Stomach smooth muscle (tissue), 2 donors: ENCODE data around the gene PTPRN2.

Experiments
- H3K27ac ChIP-seq: one replicate; pipeline ENCODE4 v1.7.0; 2013; ENCODE audit warnings: mild to moderate bottlenecking, low read length, inconsistent platforms
- H3K27me3 ChIP-seq, 2 donors: one replicate each; pipeline ENCODE4 v1.7.0; 2013; ENCODE audit warnings: low read length in 2 of 2; ENCODE audit not compliant: insufficient read depth in 2 of 2, control insufficient read depth in 1 of 2
- H3K36me3 ChIP-seq, 2 donors: one replicate each; pipeline ENCODE4 v1.7.0; 2013; ENCODE audit warnings: low read length in 2 of 2; ENCODE audit not compliant: control insufficient read depth in 2 of 2, insufficient read depth in 2 of 2
- H3K4me1 ChIP-seq: one replicate; pipeline ENCODE4 v1.7.0; 2013; ENCODE audit warnings: low read length; ENCODE audit not compliant: control insufficient read depth, insufficient read depth
- H3K4me3 ChIP-seq, 2 donors: one replicate each; pipeline ENCODE4 v1.7.0; 2013; ENCODE audit warnings: low read length in 2 of 2
- H3K9ac ChIP-seq, 2 donors: one replicate each; pipeline ENCODE4 v1.7.0; 2013; ENCODE audit warnings: low read length in 2 of 2, mild to moderate bottlenecking in 1 of 2
- H3K9me3 ChIP-seq, 2 donors: one replicate each; pipeline ENCODE4 v1.7.0; 2013; ENCODE audit warnings: low read length in 2 of 2; ENCODE audit not compliant: control insufficient read depth in 2 of 2
- donor health status: healthy.
- donor health status: Pancreatic carcinoma.

The PTPRN2 gene

DNA sequence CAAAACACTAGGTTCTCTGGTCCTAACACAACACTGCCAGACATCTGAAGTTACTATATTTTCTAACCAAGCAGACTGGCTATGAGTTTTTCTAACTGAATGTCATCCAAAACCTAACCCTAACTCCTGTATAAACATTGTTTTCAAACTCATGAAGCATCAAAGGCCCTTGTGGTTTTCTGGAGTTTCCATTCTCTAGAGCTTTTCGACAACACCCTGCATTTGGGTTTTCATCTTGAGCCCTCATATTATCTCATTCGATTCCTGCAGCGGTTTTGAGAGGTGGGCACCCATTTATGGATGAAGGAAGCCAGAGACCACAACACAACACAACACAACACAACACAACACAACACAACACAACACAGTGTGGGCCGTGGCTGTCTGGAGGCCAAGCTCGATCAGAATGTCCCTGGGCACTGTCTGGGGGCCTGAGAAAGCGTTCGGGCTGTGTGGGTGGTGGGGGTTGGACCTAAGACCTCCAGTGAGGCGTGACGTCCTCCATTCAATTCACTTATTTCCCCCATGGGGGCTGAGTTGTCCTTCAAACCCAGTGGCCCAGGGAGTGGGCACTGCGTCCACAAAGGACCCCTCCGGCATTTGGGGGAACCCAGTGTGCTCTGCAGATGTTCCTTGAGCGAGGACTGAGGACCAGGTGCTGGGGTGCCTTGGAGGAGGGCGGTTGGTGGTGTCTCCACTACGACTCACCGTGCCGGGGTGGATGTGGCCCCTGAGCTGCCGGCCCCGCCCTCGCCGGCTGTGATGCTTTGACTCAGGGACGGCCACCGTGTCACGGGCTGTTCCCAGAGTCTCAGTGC, 760.4 kb downstream of the PTPRN2 start:
- no peak overlapping the region for H3K4me3 ChIP-seq
- H3K4me1 ChIP-seq: no peaks in the 10 kb centered on the region
- H3K9me3 ChIP-seq: no peaks in the 10 kb centered on the region
- H3K9ac ChIP-seq: no peak overlapping the region
- no peaks in the 10 kb centered on the region for H3K36me3 ChIP-seq
- peaks cover 2 to 7% of the 10 kb centered on the region in 2 donors for H3K27me3 ChIP-seq
- no peak overlapping the region for H3K27ac ChIP-seq

DNA sequence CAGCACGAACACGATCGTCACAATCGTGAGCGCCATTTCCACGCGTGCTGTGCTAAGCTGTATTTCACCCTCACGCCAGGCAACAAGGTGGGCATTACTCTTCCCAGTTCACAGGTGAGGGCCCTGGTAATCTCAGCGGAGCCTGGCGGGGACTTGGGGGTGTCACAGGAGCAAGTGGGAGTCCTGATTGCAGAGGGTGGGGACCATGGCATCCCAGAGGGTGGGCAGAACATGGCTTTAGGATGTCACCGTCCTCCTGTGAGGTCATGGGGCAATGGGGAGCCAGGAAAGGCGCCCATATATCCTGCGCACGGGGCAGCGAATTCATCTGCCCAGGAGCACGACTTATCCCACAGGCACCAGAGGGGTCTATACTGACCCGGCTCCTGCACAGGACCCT, 761.1 kb downstream of the PTPRN2 start:
- Histone ChIP-seq H3K4me1 (no peaks in the 10 kb centered on the region), H3K36me3 (no peaks in the 10 kb centered on the region), H3K27ac (no peak overlapping the region), H3K9ac (no peak overlapping the region), H3K27me3 (peaks cover 2 to 6% of the 10 kb centered on the region in 2 donors), H3K9me3 (no peaks in the 10 kb centered on the region), H3K4me3 (no peak overlapping the region)

DNA sequence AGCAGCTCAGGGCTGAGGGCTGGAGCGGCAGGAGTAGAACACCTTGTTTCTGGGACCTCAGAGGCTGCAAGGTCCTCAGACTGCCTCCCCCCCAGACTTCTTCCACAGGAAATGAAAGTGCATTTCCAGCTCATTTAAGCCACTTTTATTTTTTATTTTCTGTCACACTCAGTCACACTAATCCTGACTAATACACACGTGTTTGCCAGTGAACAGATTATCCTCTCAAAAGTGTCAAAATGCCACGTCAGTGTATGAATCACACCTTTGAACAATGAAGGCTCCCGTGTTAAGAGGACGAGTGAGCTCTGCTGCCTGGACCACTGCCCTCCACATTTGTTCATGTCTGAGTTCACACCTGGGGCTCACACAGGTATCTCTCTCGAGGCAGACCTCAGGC, 762.3 kb downstream of the PTPRN2 start:
- Histone ChIP-seq H3K9ac (no peak overlapping the region), H3K4me3 (no peak overlapping the region), H3K27ac (no peak overlapping the region), H3K36me3 (no peaks in the 10 kb centered on the region), H3K4me1 (no peaks in the 10 kb centered on the region), H3K9me3 (peaks cover 0 to 4% of the 10 kb centered on the region in 2 donors), H3K27me3 (peaks cover 2 to 3% of the 10 kb centered on the region in 2 donors)

DNA sequence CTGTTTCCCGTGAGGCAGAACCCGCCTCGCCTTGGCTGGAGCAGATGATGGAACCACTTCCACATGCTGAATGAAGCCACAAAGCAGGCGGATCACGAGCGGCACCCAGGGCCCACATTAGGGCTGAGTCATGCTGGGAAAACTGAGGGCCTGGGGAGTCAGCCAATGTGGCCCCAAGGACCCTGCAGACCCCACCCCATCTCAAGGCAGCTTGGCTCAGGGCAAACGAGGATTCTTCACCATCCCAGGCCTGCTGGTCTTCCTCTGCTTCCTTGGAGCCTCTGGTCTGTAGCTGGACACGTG, 762.9 kb downstream of the PTPRN2 start:
- Histone ChIP-seq H3K4me3 (no peak overlapping the region), H3K27me3 (peaks cover 2 to 3% of the 10 kb centered on the region in 2 donors), H3K9me3 (peaks cover 0 to 4% of the 10 kb centered on the region in 2 donors), H3K27ac (no peak overlapping the region), H3K4me1 (no peaks in the 10 kb centered on the region), H3K36me3 (no peaks in the 10 kb centered on the region), H3K9ac (no peak overlapping the region)

DNA sequence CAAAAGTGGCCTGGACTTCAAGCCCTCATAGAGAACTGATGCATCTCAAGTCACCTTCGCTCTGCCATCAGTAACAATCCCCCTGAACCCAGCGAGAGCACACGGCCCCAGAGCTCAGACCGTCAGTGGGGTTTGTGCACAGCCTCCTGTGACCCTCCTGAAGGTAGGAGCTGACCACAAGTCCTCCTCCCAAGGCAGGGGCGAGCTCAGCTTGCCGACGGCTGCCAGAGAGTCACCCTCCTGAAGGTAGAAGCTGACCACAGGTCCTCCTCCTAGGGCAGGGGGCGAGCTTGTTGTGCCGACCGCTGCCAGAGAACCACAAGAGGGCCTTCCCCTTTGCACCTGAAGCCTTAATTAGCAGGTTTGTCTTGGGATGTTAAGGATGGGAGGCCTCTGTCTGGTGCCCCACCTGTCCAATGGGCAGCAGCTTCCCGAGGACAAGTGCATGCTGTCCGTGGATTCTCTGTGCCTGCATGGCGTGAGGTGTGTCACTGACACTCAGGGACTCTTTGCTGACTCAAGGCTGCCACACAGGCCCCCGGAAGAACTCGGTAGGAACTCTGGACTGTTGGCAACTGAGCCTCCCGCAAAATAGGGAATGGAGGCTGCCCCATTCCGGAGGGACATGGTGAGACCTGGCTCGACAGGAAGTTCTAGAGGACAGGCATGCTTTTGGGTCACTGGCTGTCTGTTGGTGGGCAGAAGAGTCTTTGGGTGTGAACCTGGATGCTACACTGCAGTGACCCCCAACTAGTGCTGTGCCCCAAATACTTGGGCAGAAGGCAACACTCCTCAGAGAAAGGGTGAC, 763.4 kb downstream of the PTPRN2 start:
- H3K27ac ChIP-seq: no peak overlapping the region
- H3K4me3 ChIP-seq: no peak overlapping the region
- no peaks in the 10 kb centered on the region for H3K36me3 ChIP-seq
- peaks cover 0 to 4% of the 10 kb centered on the region in 2 donors for H3K9me3 ChIP-seq
- no peaks in the 10 kb centered on the region for H3K4me1 ChIP-seq
- H3K27me3 ChIP-seq: peaks cover 2 to 3% of the 10 kb centered on the region in 2 donors
- no peak overlapping the region for H3K9ac ChIP-seq

DNA sequence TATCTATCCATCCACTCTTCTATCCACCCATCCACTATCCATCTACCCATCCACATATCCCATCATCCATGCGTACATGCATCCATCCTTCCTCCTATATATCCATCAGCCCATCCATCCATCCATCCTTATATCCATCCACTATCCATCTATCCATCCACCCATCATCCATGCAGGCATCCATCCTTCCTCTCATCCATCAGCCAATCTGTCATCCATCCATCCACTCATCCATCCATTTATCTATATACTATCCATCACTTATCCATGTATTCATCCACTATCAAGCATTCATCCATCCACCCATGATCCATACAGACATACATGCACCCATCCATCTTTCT, 765.0 kb downstream of the PTPRN2 start:
- H3K4me3 ChIP-seq: no peak overlapping the region
- peaks cover 0 to 4% of the 10 kb centered on the region in 2 donors for H3K9me3 ChIP-seq
- no peaks in the 10 kb centered on the region for H3K36me3 ChIP-seq
- H3K9ac ChIP-seq: no peak overlapping the region
- no peaks in the 10 kb centered on the region for H3K27me3 ChIP-seq
- no peak overlapping the region for H3K27ac ChIP-seq
- H3K4me1 ChIP-seq: no peaks in the 10 kb centered on the region

DNA sequence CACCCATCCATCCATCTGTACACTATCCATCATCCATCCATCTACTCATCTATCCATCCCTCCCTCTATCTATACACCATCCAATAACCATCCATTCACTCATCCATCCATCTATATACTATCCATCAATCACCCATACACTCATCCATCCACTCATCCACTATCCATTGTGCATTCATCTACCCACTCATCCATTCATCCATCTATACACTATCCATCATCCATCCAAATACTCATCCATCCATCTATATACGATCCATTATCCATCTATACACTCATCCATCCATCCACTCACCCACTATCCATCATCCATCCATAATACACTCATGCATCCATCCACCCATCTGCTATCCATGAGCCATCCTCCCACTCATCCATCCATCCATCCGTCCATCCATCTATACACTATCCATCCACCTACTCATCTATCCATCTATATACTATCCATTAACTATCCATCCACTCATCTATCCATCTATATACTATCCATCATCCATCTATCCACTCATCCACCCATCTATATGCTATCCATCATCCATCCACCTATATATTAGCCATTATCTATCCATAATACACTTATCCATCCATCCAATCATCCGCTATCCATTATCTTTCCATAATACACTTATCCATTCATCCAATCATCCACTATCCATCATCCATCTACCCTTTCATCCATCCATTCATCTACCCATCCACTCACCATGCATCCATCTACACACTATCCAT, 765.5 kb downstream of the PTPRN2 start:
- no peaks in the 10 kb centered on the region for H3K36me3 ChIP-seq
- no peak overlapping the region for H3K27ac ChIP-seq
- no peaks in the 10 kb centered on the region for H3K4me1 ChIP-seq
- H3K4me3 ChIP-seq: no peak overlapping the region
- no peak overlapping the region for H3K9ac ChIP-seq
- H3K27me3 ChIP-seq: no peaks in the 10 kb centered on the region
- H3K9me3 ChIP-seq: peaks cover 0 to 4% of the 10 kb centered on the region in 2 donors

DNA sequence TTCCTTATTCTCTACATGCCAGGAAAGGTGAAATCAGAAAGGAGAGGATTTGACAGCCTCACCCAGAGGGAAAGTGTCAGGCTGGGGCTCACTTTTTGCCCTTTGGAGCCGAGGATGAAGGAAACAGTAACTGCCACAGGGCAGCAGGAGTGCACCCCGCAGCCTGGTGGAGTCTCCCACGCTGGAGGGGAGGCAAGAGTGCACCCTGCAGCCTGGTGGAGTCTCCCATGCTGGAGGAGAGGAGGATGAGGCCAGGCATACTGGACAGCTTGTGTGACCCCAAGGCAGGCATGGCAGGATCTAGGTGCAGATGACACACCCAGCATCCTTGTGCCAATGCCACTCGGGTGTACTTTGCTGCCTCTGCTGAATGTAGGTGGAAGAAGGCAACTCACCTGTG, 766.8 kb downstream of the PTPRN2 start:
- no peak overlapping the region for H3K9ac ChIP-seq
- H3K36me3 ChIP-seq: no peaks in the 10 kb centered on the region
- no peaks in the 10 kb centered on the region for H3K27me3 ChIP-seq
- H3K4me1 ChIP-seq: no peaks in the 10 kb centered on the region
- H3K27ac ChIP-seq: no peak overlapping the region
- no peak overlapping the region for H3K4me3 ChIP-seq
- H3K9me3 ChIP-seq: peaks cover 0 to 4% of the 10 kb centered on the region in 2 donors

DNA sequence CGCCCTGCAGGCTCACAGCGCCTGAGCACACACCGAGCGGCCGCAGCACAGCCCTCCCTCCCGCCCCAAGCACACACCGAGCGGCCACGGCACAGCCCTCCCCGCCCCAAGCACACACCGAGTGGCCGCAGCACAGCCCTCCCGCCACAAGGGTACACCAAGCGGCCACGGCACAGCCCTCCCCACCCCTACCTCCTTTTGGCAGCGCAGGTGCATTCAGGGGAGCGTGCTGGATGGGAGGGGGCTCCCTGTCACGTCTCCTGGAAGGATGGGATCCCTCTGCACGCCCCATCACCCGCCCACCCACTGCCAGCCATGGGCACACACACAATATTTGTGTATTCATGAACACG, 768.2 kb downstream of the PTPRN2 start:
- Histone ChIP-seq H3K9me3 (peaks cover 0 to 4% of the 10 kb centered on the region in 2 donors), H3K36me3 (no peaks in the 10 kb centered on the region), H3K9ac (no peak overlapping the region), H3K27ac (no peak overlapping the region), H3K4me3 (no peak overlapping the region), H3K27me3 (no peaks in the 10 kb centered on the region), H3K4me1 (no peaks in the 10 kb centered on the region)

DNA sequence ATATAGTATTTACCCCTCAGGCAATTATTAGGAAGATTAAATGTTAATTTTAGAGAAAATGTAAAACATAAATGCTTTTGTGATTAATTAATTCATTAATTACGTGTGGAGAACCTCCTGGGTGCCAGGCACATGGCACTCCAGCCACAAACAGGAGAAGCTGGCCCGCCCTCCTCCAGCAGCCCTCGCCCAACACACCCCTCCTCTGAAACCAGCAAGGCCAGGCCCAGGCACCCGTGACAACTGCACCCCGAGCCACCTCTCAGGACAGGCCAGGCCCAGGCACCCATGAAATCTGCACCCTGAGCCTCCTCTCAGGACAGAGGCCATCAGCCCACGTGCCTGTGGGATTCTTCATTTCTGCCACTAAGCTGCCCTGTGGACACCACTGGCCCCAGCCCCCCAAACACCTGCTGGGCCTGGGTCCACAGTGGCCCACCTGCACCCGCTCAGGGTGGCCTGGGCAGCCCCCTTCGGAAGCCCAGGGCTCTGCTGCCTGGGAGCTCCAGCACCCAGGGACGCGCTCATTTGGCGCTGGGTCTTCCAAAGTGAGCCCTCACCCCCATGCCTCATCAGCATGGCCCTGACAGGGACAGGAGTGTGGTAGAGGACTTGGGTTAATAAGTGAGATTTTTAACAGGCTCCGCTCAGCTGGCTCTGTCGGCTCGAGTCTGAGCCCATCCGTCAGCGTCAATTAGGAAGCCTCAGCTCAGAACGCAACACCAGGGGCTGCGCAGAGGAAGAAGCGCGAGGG, 768.7 kb downstream of the PTPRN2 start:
- peaks cover 0 to 4% of the 10 kb centered on the region in 2 donors for H3K9me3 ChIP-seq
- no peaks in the 10 kb centered on the region for H3K4me1 ChIP-seq
- H3K27ac ChIP-seq: no peak overlapping the region
- no peak overlapping the region for H3K9ac ChIP-seq
- no peaks in the 10 kb centered on the region for H3K36me3 ChIP-seq
- H3K4me3 ChIP-seq: no peak overlapping the region
- no peaks in the 10 kb centered on the region for H3K27me3 ChIP-seq
